Bronchial epithelial cell (primary cell): Measurements from ENCODE around the gene SEPTIN8. TPM values are rescaled to one million over a fixed set of nuclear protein-coding genes. Genes with fewer than 3 reads are reported as not detected.
A peak's percentile ranks its signal among the peaks of the same experiment; 100 is the strongest.

Source experiments
- DNase-seq: peaks from one replicate; pipeline ENCODE4 v3.0.0-alpha.2; 2010; ENCODE audit warnings: low read depth
- FAIRE-seq: peaks from 2 replicates; lab custom pipeline; 2011; peaks lifted over from hg19 to GRCh38; lab: Jason Lieb, UNC
- H3K27me3 ChIP-seq: 2 replicates; pipeline ENCODE4 v1.5.1; 2011; ENCODE audit warnings: low read length; ENCODE audit not compliant: control insufficient read depth, insufficient read depth
- H3K36me3 ChIP-seq: 2 replicates; pipeline ENCODE4 v1.5.1; 2011; ENCODE audit warnings: low read length; ENCODE audit not compliant: control insufficient read depth, insufficient read depth
- H3K4me3 ChIP-seq: 2 replicates; pipeline ENCODE4 v1.5.1; 2011; ENCODE audit warnings: mild to moderate bottlenecking, low read depth, low read length, control low read depth
- CTCF ChIP-seq: IDR thresholded peaks from 2 replicates; pipeline ENCODE4 v1.5.1; 2011; ENCODE audit warnings: mild to moderate bottlenecking, moderate library complexity, low read length, control low read depth, inconsistent platforms; ENCODE audit not compliant: insufficient read depth, severe bottlenecking
- total RNA-seq: library from RNA; depleted of rRNA; stranded (reverse); fragments of >200 nt; gene quantifications from 2 replicates; pipeline ENCODE4 v1.2.1, GENCODE V29; 2014

The SEPTIN8 gene
- total RNA-seq, 1 donor from 2014 or later: 22.6 TPM

- FAIRE-seq (no peak), DNase-seq (no peak)
- TF ChIP-seq CTCF: no peak
- Histone ChIP-seq H3K27me3 (no peaks in the 10 kb centered on the region), H3K36me3 (no peaks in the 10 kb centered on the region), H3K4me3 (peak overlapping the region; percentile 66)
These were observed 705 bp downstream of the SEPTIN8 start for GRCh38 chr5:132776131-132776937.

GRCh38 chr5:132775476-132775961 is 1.5 kb downstream of the SEPTIN8 start:
- no peak for TF ChIP-seq CTCF
- Histone ChIP-seq H3K36me3 (no peaks in the 10 kb centered on the region), H3K4me3 (no peak overlapping the region), H3K27me3 (no peaks in the 10 kb centered on the region)
- no peak for FAIRE-seq
- DNase-seq: no peak

- Histone ChIP-seq H3K4me3 (no peak overlapping the region), H3K27me3 (no peaks in the 10 kb centered on the region), H3K36me3 (no peaks in the 10 kb centered on the region)
- FAIRE-seq (no peak), DNase-seq (no peak)
- no peak for TF ChIP-seq CTCF
These were observed 2.1 kb downstream of the SEPTIN8 start for GRCh38 chr5:132774896-132775295.

GRCh38 chr5:132774406-132774805 is 2.6 kb downstream of the SEPTIN8 start:
- H3K4me3 ChIP-seq: no peak overlapping the region
- H3K27me3 ChIP-seq: no peaks in the 10 kb centered on the region
- no peaks in the 10 kb centered on the region for H3K36me3 ChIP-seq
- DNase-seq (no peak), FAIRE-seq (no peak)
- no peak for TF ChIP-seq CTCF

- Histone ChIP-seq H3K36me3 (no peaks in the 10 kb centered on the region), H3K4me3 (no peak overlapping the region), H3K27me3 (no peaks in the 10 kb centered on the region)
- no peak for FAIRE-seq
- no peak for DNase-seq
- TF ChIP-seq CTCF: no peak
These were observed 3.3 kb downstream of the SEPTIN8 start for GRCh38 chr5:132773601-132774355.
